Posterior vena cava (tissue), 2 donors: Measurements from ENCODE around the gene GAA. TPM values are rescaled to one million over a fixed set of nuclear protein-coding genes. Genes with fewer than 3 reads are reported as not detected.
A peak's percentile ranks its signal among the peaks of the same experiment; 100 is the strongest.
"Not testable (repeated sequence)": the region's sequence is repeated elsewhere in the genome, so short reads cannot be mapped to it uniquely, and the experiment has no call there.

Source experiments
- DNase-seq: peaks from one replicate; pipeline ENCODE4 v3.0.0-alpha.2; 2020; ENCODE audit warnings: low spot score
- intact Hi-C, 2 donors: fragments of 100-400 bp; cut with DNase I; formaldehyde crosslinking; loops; one replicate each; pipeline versions ENCODE4 v1.14.1 to v1.14.2; 2022 to 2023
- total RNA-seq, 2 donors: library from RNA; stranded (reverse); fragmentation: NEBNext Ultra II Directional; extraction: Animal tissue kit (Norgen Biotek cat#: 25700); gene quantifications; one replicate each; pipeline ENCODE4 v1.2.1, GENCODE V29; 2021
- donor health status: DM: yes; HTN: yes; CAD: no.
- donor health status: DM: yes; HTN: yes; CAD: no.

Gene GAA
- total RNA-seq, 2 donors from 2014 or later, result 38.7 to 42.8 TPM

GRCh38 chr17:80081596-80081995 lies 19.8 kb upstream of the GAA start:
- intact Hi-C loops, result no loop called here
- DNase-seq, result no peak

- intact Hi-C loops, result no loop called here
- DNase-seq, result peak; percentile 83
Measured at GRCh38 chr17:80082403-80083135, 18.8 kb upstream of the GAA start.

GRCh38 chr17:80083136-80083661 lies 18.2 kb upstream of the GAA start:
- no peak for DNase-seq
- intact Hi-C loops, result no loop called here

- intact Hi-C loops, result no loop called here
- DNase-seq, result no peak
Measured at GRCh38 chr17:80084773-80085172, 16.6 kb upstream of the GAA start.

- DNase-seq, result no peak
- intact Hi-C loops, result no loop called here
Measured at GRCh38 chr17:80086081-80086480, 15.3 kb upstream of the GAA start.

- no peak for DNase-seq
- intact Hi-C loops, result no loop called here
Measured at GRCh38 chr17:80086616-80087015, 14.8 kb upstream of the GAA start.

GRCh38 chr17:80087346-80088265 lies 13.8 kb upstream of the GAA start:
- intact Hi-C loops, result no loop called here
- no peak for DNase-seq

- DNase-seq, result no peak
- intact Hi-C loops, result no loop called here
Measured at GRCh38 chr17:80089762-80090161, 11.6 kb upstream of the GAA start.

GRCh38 chr17:80090164-80090563 lies 11.2 kb upstream of the GAA start:
- intact Hi-C loops, result not testable (repeated sequence)

GRCh38 chr17:80091376-80091775 lies 10.0 kb upstream of the GAA start:
- intact Hi-C loops, result no loop called here
- DNase-seq, result no peak

More at GRCh38 chr17:80090164-80090563, 11.2 kb upstream of the GAA start:
- DNase-seq, result not testable (repeated sequence)

- DNase-seq, result no peak
- intact Hi-C loops, result no loop called here
Measured at GRCh38 chr17:80092959-80093358, 8.4 kb upstream of the GAA start.

GRCh38 chr17:80095038-80095843 lies 6.1 kb upstream of the GAA start:
- peak; percentile 80 for DNase-seq
- intact Hi-C loops, result no loop called here

- no peak for DNase-seq
- intact Hi-C loops, result no loop called here
Measured at GRCh38 chr17:80095844-80096475, 5.4 kb upstream of the GAA start.

GRCh38 chr17:80096561-80097021 lies 4.8 kb upstream of the GAA start:
- no peak for DNase-seq
- intact Hi-C loops, result no loop called here

GRCh38 chr17:80097127-80097621 lies 4.2 kb upstream of the GAA start:
- intact Hi-C loops, result no loop called here
- no peak for DNase-seq

GRCh38 chr17:80097844-80098691 lies 3.3 kb upstream of the GAA start:
- DNase-seq, result no peak
- intact Hi-C loops, result no loop called here

GRCh38 chr17:80099291-80100034 lies 1.9 kb upstream of the GAA start:
- intact Hi-C loops, result no loop called here
- DNase-seq, result no peak
